HG02763 (cell line): ENCODE data around the gene RALGAPA1.
"Not testable (repeated sequence)": the region's sequence is repeated elsewhere in the genome, so short reads cannot be mapped to it uniquely, and the experiment has no call there.

Experiments used
- ATAC-seq: cut with Tn5 transposase; IDR thresholded peaks from one replicate; pipeline ENCODE4 v1.9.1; 2021; ENCODE audit warnings: mild to moderate bottlenecking, moderate library complexity; ENCODE audit not compliant: unreplicated experiment

RALGAPA1 gene

GRCh38 chr14:35822501-35822900, 13.4 kb upstream of the RALGAPA1 start:
- ATAC-seq, result no peak

- no peak for ATAC-seq
Observed at GRCh38 chr14:35821564-35822411, 12.7 kb upstream of the RALGAPA1 start.

GRCh38 chr14:35819591-35820540, 10.8 kb upstream of the RALGAPA1 start:
- no peak for ATAC-seq

- ATAC-seq, result no peak
Observed at GRCh38 chr14:35818346-35819115, 9.4 kb upstream of the RALGAPA1 start.

- ATAC-seq, result peak; percentile 62
Observed at GRCh38 chr14:35814371-35815005, 5.4 kb upstream of the RALGAPA1 start.

- ATAC-seq, result no peak
Observed at GRCh38 chr14:35810963-35811362, 1.9 kb upstream of the RALGAPA1 start.

- ATAC-seq, result no peak
Observed at GRCh38 chr14:35809597-35809996, 502 bp upstream of the RALGAPA1 start.

GRCh38 chr14:35808076-35808637, 938 bp downstream of the RALGAPA1 start:
- ATAC-seq, result no peak

GRCh38 chr14:35807131-35807961, 1.7 kb downstream of the RALGAPA1 start:
- ATAC-seq, result no peak

- no peak for ATAC-seq
Observed at GRCh38 chr14:35806006-35806907, 2.8 kb downstream of the RALGAPA1 start.

GRCh38 chr14:35797796-35798195, 11.3 kb downstream of the RALGAPA1 start:
- ATAC-seq, result no peak

- ATAC-seq, result no peak
Observed at GRCh38 chr14:35789651-35790050, 19.4 kb downstream of the RALGAPA1 start.

GRCh38 chr14:35786856-35787255, 22.2 kb downstream of the RALGAPA1 start:
- ATAC-seq, result no peak

GRCh38 chr14:35783699-35784098, 25.4 kb downstream of the RALGAPA1 start:
- ATAC-seq, result no peak

GRCh38 chr14:35779368-35779767, 29.7 kb downstream of the RALGAPA1 start:
- ATAC-seq, result no peak

GRCh38 chr14:35777550-35777949, 31.5 kb downstream of the RALGAPA1 start:
- ATAC-seq, result not testable (repeated sequence)

GRCh38 chr14:35776823-35777222, 32.3 kb downstream of the RALGAPA1 start:
- no peak for ATAC-seq

GRCh38 chr14:35776085-35776484, 33.0 kb downstream of the RALGAPA1 start:
- not testable (repeated sequence) for ATAC-seq
